Measurements from ENCODE around the gene ESR1. TPM values are rescaled to one million over a fixed set of nuclear protein-coding genes. Genes with fewer than 3 reads are reported as not detected.

The ESR1 gene
- polyA plus RNA-seq, 1 of the 3 experiments (the other 2 are of a cell fraction): under 0.01 TPM

GRCh38 chr6:152086223-152086873 is 278.9 kb downstream of the ESR1 start:
- Histone ChIP-seq H3K9me3 (no peaks in the 10 kb centered on the region), H3K4me1 (ENCODE audit: control insufficient read depth in 1 of 2, insufficient read depth in 2 of 2, low read depth in 1 of 2, low read length in 1 of 2) (peaks cover 0 to 5% of the 10 kb centered on the region in 2 experiments; a peak in 3 of 4 replicates), H4K20me1 (ENCODE audit: insufficient read depth) (no peaks in the 10 kb centered on the region), H2AFZ (ENCODE audit: low read depth) (no peak overlapping the region), H3K9me2 (no peaks in the 10 kb centered on the region), H3K9ac (no peak overlapping the region), H3K4me3 (ENCODE audit: low read depth in 2 of 2, low read length in 1 of 2) (no peak overlapping the region), H3K4me2 (no peak overlapping the region), H3K36me3 (replicated peaks in 1 of 2; ENCODE audit: control insufficient read depth in 1 of 2, insufficient read depth in 2 of 2, low read length in 1 of 2) (no peaks in the 10 kb centered on the region), H3K27ac (ENCODE audit: low read depth in 2 of 2, low read length in 1 of 2) (no peak overlapping the region), H3K27me3 (ENCODE audit: insufficient read depth) (no peaks in the 10 kb centered on the region), H3K79me2 (ENCODE audit: insufficient read depth) (no peaks in the 10 kb centered on the region), H3F3A (replicated peaks; ENCODE audit: insufficient read depth) (peaks cover 11% of the 10 kb centered on the region)
- CTCF ChIA-PET: no interaction called here
- POLR2A ChIA-PET: no interaction called here
- DNase-seq: no peak
- TF ChIP-seq REST (IDR thresholded peaks at IDR 0.05; ENCODE audit: low read depth, low read length) (no peak), RFX5 (IDR thresholded peaks at IDR 0.05; ENCODE audit: low read length) (no peak), EP300 (IDR thresholded peaks at IDR 0.05; ENCODE audit: borderline replicate concordance in 1 of 2, low read depth in 1 of 2, low read length in 1 of 2) (no peak), NRF1 (IDR thresholded peaks at IDR 0.05; ENCODE audit: low read depth, low read length) (no peak), FOXM1 (IDR thresholded peaks at IDR 0.05; ENCODE audit: low read depth) (no peak), USF1 (IDR thresholded peaks at IDR 0.05; ENCODE audit: borderline replicate concordance, low read depth) (no peak), PBX3 (IDR thresholded peaks at IDR 0.05) (no peak), CTCF (IDR thresholded peaks at IDR 0.05) (no peak)
- WGBS (ENCODE audit: low lambda C conversion rate): 36% methylated on average over 3 of the region's 3 CpGs

Data from SK-N-SH (cell line).